Natural killer cell (primary cell): ENCODE data around the gene SGCD. TPM values are rescaled to one million over a fixed set of nuclear protein-coding genes. Genes with fewer than 3 reads are reported as not detected.

Experiments
- ATAC-seq, 3 donors: fragments of 150-1000 bp in 2 of 3; fragments of 200-7000 bp in 1 of 3; cut with Tn5 transposase; 1 replicate in 1 of 3; 2 replicates in 2 of 3; pipeline ENCODE4 v1.10.0; 2021; ENCODE audit warnings: mild to moderate bottlenecking in 2 of 3, moderate library complexity in 2 of 3
- DNase-seq, 2 donors: peaks; one replicate each; pipeline versions ENCODE4 v3.0.0 to v3.0.0-alpha.2; 2013 to 2021; ENCODE audit warnings: mixed read lengths in 1 of 2
- H3K27ac ChIP-seq: one replicate; pipeline ENCODE4 v1.5.1; 2013; ENCODE audit warnings: mild to moderate bottlenecking, low read length
- H3K27me3 ChIP-seq: one replicate; pipeline ENCODE4 v1.6.1; 2013; ENCODE audit warnings: low read length; ENCODE audit not compliant: control insufficient read depth, insufficient read depth
- H3K36me3 ChIP-seq: one replicate; pipeline ENCODE4 v1.6.1; 2013; ENCODE audit warnings: low read length; ENCODE audit not compliant: control insufficient read depth, insufficient read depth
- H3K4me1 ChIP-seq: one replicate; pipeline ENCODE4 v1.6.1; 2013; ENCODE audit warnings: low read length; ENCODE audit not compliant: control insufficient read depth, insufficient read depth
- H3K4me3 ChIP-seq: one replicate; pipeline ENCODE4 v1.5.1; 2013; ENCODE audit warnings: low read length
- H3K9me3 ChIP-seq: one replicate; pipeline ENCODE4 v1.6.1; 2013; ENCODE audit warnings: low read length; ENCODE audit not compliant: control insufficient read depth, insufficient read depth
- H3K27ac Mint-ChIP-seq, 2 donors: one replicate each; pipeline ENCODE4 v1.8.0; 2022; ENCODE audit warnings: mild to moderate bottlenecking in 2 of 2, mixed read lengths in 2 of 2, moderate library complexity in 1 of 2
- H3K27me3 Mint-ChIP-seq, 2 donors: one replicate each; pipeline ENCODE4 v1.8.0; 2022; ENCODE audit warnings: low read depth in 2 of 2, mixed read lengths in 2 of 2
- H3K36me3 Mint-ChIP-seq: one replicate; pipeline ENCODE4 v1.8.0; 2022; ENCODE audit warnings: mixed read lengths
- H3K4me1 Mint-ChIP-seq, 2 donors: one replicate each; pipeline ENCODE4 v1.8.0; 2022; ENCODE audit warnings: mixed read lengths in 2 of 2
- H3K4me3 Mint-ChIP-seq: one replicate; pipeline ENCODE4 v1.8.0; 2022; ENCODE audit warnings: mild to moderate bottlenecking, moderate library complexity, mixed read lengths
- H3K9me3 Mint-ChIP-seq, 2 donors: one replicate each; pipeline ENCODE4 v1.8.0; 2022; ENCODE audit warnings: mixed read lengths in 2 of 2
- CTCF ChIP-seq: fragments of 200-600 bp; IDR thresholded peaks from one replicate; pipeline ENCODE4 v1.8.0; 2022; ENCODE audit warnings: antibody characterized with exemption
- WGBS: methylation state at CpG from one replicate; pipeline ENCODE4 v1.1.7; 2013; ENCODE audit warnings: missing lambda C conversion rate; ENCODE audit not compliant: insufficient coverage; 5-methylcytosine and 5-hydroxymethylcytosine counted together
- intact Hi-C: fragments of 100-400 bp; cut with micrococcal nuclease; formaldehyde crosslinking; loops from one replicate; pipeline ENCODE4 v1.14.2; 2022
- total RNA-seq, 4 donors: library from RNA; stranded (reverse); fragments of 120-200 nt in 1 of 4; gene quantifications; one replicate each; pipeline versions ENCODE4 v1.2.3 to v1.2.4, GENCODE V29; 2013 to 2022

SGCD gene
- total RNA-seq, 3 donors from 2014 or later (not counting 1 experiment from before 2014, with no cell fraction given): 0.32 to 2.0 (median 1.4) TPM

- Mint-ChIP-seq H3K36me3 (no peaks in the 10 kb centered on the region), H3K4me1 (peaks cover 8 to 10% of the 10 kb centered on the region in 2 donors), H3K27ac (no peak overlapping the region), H3K27me3 (peaks cover 6 to 14% of the 10 kb centered on the region in 2 donors), H3K9me3 (no peaks in the 10 kb centered on the region), H3K4me3 (no peak overlapping the region)
- intact Hi-C loops: no loop called here
- Histone ChIP-seq H3K27me3 (no peaks in the 10 kb centered on the region), H3K4me3 (no peak overlapping the region), H3K36me3 (no peaks in the 10 kb centered on the region), H3K4me1 (peaks cover 5% of the 10 kb centered on the region), H3K9me3 (no peaks in the 10 kb centered on the region), H3K27ac (no peak overlapping the region)
- DNase-seq: no peak
- TF ChIP-seq CTCF: no peak
- no peak for ATAC-seq
- 90% methylated on average over 5 of the region's 5 CpGs for WGBS
These were observed 296.5 kb downstream of the SGCD start for GRCh38 chr5:156623381-156624040.

- Histone ChIP-seq H3K27ac (no peak overlapping the region), H3K4me1 (peaks cover 6% of the 10 kb centered on the region), H3K4me3 (no peak overlapping the region), H3K9me3 (no peaks in the 10 kb centered on the region), H3K27me3 (no peaks in the 10 kb centered on the region), H3K36me3 (no peaks in the 10 kb centered on the region)
- intact Hi-C loops: no loop called here
- DNase-seq (no peak), ATAC-seq (no peak)
- H3K9me3 Mint-ChIP-seq: no peaks in the 10 kb centered on the region
- no peak overlapping the region for H3K4me3 Mint-ChIP-seq
- no peak for TF ChIP-seq CTCF
- 89% methylated on average over 2 of the region's 4 CpGs for WGBS
- no peaks in the 10 kb centered on the region for H3K36me3 Mint-ChIP-seq
- peaks cover 10 to 18% of the 10 kb centered on the region in 2 donors for H3K4me1 Mint-ChIP-seq
- H3K27me3 Mint-ChIP-seq: peaks cover 6 to 14% of the 10 kb centered on the region in 2 donors
- no peak overlapping the region for H3K27ac Mint-ChIP-seq
These were observed 297.7 kb downstream of the SGCD start for GRCh38 chr5:156624686-156625085.

GRCh38 chr5:156628421-156628820 is 301.5 kb downstream of the SGCD start:
- no peak for DNase-seq
- TF ChIP-seq CTCF: no peak
- Mint-ChIP-seq H3K4me1 (peaks cover 10 to 18% of the 10 kb centered on the region in 2 donors), H3K27me3 (peaks cover 0 to 7% of the 10 kb centered on the region in 2 donors), H3K27ac (no peak overlapping the region), H3K9me3 (no peaks in the 10 kb centered on the region), H3K36me3 (no peaks in the 10 kb centered on the region), H3K4me3 (no peak overlapping the region)
- Histone ChIP-seq H3K27me3 (no peaks in the 10 kb centered on the region), H3K36me3 (no peaks in the 10 kb centered on the region), H3K9me3 (no peaks in the 10 kb centered on the region), H3K27ac (no peak overlapping the region), H3K4me3 (no peak overlapping the region), H3K4me1 (peaks cover 6% of the 10 kb centered on the region)
- no peak for ATAC-seq
- intact Hi-C loops: no loop called here

GRCh38 chr5:156631005-156631404 is 304.0 kb downstream of the SGCD start:
- H3K4me1 Mint-ChIP-seq: peaks cover 10 to 18% of the 10 kb centered on the region in 2 donors
- Histone ChIP-seq H3K27ac (no peak overlapping the region), H3K4me1 (peaks cover 6% of the 10 kb centered on the region), H3K9me3 (no peaks in the 10 kb centered on the region), H3K4me3 (no peak overlapping the region), H3K36me3 (no peaks in the 10 kb centered on the region), H3K27me3 (no peaks in the 10 kb centered on the region)
- no peaks in the 10 kb centered on the region for H3K9me3 Mint-ChIP-seq
- WGBS: 88% methylated on average over 1 of the region's 1 CpG
- no peaks in the 10 kb centered on the region for H3K27me3 Mint-ChIP-seq
- no peaks in the 10 kb centered on the region for H3K36me3 Mint-ChIP-seq
- ATAC-seq (no peak), DNase-seq (no peak)
- intact Hi-C loops: no loop called here
- no peak overlapping the region for H3K27ac Mint-ChIP-seq
- H3K4me3 Mint-ChIP-seq: no peak overlapping the region
- no peak for TF ChIP-seq CTCF
